ENCODE results near the gene MLXIP.

GRCh38 chr12:122088179-122088810 lies 9.7 kb downstream of the MLXIP start:
- TF ChIP-seq CTCF (IDR thresholded peaks at IDR 0.05; ENCODE audit: insufficient read depth, low read length, poor library complexity, severe bottlenecking), result no peak
- TF ChIP-seq EZH2phosphoT487 (conservative IDR thresholded peaks at IDR 0.05; ENCODE audit: low read length), result no peak
